Astrocyte (in vitro differentiated cells and primary cell): ENCODE results near the gene SPHK1. TPM values are rescaled to one million over a fixed set of nuclear protein-coding genes. Genes with fewer than 3 reads are reported as not detected.

Experiments used
- DNase-seq: peaks from one replicate; pipeline ENCODE4 v3.0.0-alpha.2; 2010; ENCODE audit warnings: low read depth
- FAIRE-seq: peaks from 2 replicates; lab custom pipeline; 2011; peaks lifted over from hg19 to GRCh38; lab: Jason Lieb, UNC
- H2AFZ ChIP-seq: 2 replicates; pipeline ENCODE4 v1.6.0; 2012; ENCODE audit warnings: low read depth, low read length, inconsistent platforms
- H3K27ac ChIP-seq: 2 replicates; pipeline ENCODE4 v1.5.1; 2011; ENCODE audit warnings: low read depth, low read length, inconsistent platforms
- H3K27me3 ChIP-seq: 2 replicates; pipeline ENCODE4 v1.6.0; 2011; ENCODE audit warnings: low read length, inconsistent platforms; ENCODE audit not compliant: insufficient read depth
- H3K36me3 ChIP-seq: 2 replicates; pipeline ENCODE4 v1.5.1; 2011; ENCODE audit warnings: low read length, inconsistent platforms; ENCODE audit not compliant: insufficient read depth
- H3K4me1 ChIP-seq: 2 replicates; pipeline ENCODE4 v1.5.1; 2011; ENCODE audit warnings: low read length, inconsistent platforms; ENCODE audit not compliant: insufficient read depth
- H3K4me2 ChIP-seq: 2 replicates; pipeline ENCODE4 v1.6.0; 2012; ENCODE audit warnings: low read length, inconsistent platforms
- H3K4me3 ChIP-seq: 2 replicates; pipeline ENCODE4 v1.5.1; 2011; ENCODE audit warnings: low read depth, mild to moderate bottlenecking, low read length, inconsistent platforms; ENCODE audit not compliant: insufficient read depth
- H3K79me2 ChIP-seq: 2 replicates; pipeline ENCODE4 v1.6.0; 2012; ENCODE audit warnings: mild to moderate bottlenecking, low read length, inconsistent platforms; ENCODE audit not compliant: insufficient read depth
- H3K9ac ChIP-seq: 2 replicates; pipeline ENCODE4 v1.6.0; 2012; ENCODE audit warnings: mild to moderate bottlenecking, low read length, inconsistent platforms
- H3K9me3 ChIP-seq: 2 replicates; pipeline ENCODE4 v1.5.1; 2012; ENCODE audit warnings: low read depth, mild to moderate bottlenecking, low read length, inconsistent platforms; ENCODE audit not compliant: insufficient read depth
- H4K20me1 ChIP-seq: 2 replicates; pipeline ENCODE4 v1.6.0; 2012; ENCODE audit warnings: low read length, inconsistent platforms; ENCODE audit not compliant: insufficient read depth
- H3K27ac Mint-ChIP-seq: one replicate; pipeline ENCODE4 v1.8.0; 2021; ENCODE audit warnings: mild to moderate bottlenecking, mixed read lengths; ENCODE audit not compliant: unreplicated experiment
- H3K27me3 Mint-ChIP-seq: one replicate; pipeline ENCODE4 v1.8.0; 2021; ENCODE audit warnings: low read depth, mixed read lengths; ENCODE audit not compliant: unreplicated experiment
- H3K36me3 Mint-ChIP-seq: one replicate; pipeline ENCODE4 v1.8.0; 2021; ENCODE audit warnings: low read depth, mixed read lengths; ENCODE audit not compliant: unreplicated experiment
- H3K4me1 Mint-ChIP-seq: one replicate; pipeline ENCODE4 v1.8.0; 2021; ENCODE audit warnings: low read depth, mixed read lengths; ENCODE audit not compliant: unreplicated experiment
- H3K4me3 Mint-ChIP-seq: one replicate; pipeline ENCODE4 v1.8.0; 2021; ENCODE audit warnings: mild to moderate bottlenecking, moderate library complexity, mixed read lengths; ENCODE audit not compliant: unreplicated experiment
- H3K9me3 Mint-ChIP-seq: one replicate; pipeline ENCODE4 v1.8.0; 2021; ENCODE audit warnings: mild to moderate bottlenecking, mixed read lengths; ENCODE audit not compliant: unreplicated experiment
- CTCF ChIP-seq: IDR thresholded peaks from 2 replicates; pipeline ENCODE4 v1.5.1; 2011; ENCODE audit warnings: low read depth, mild to moderate bottlenecking, inconsistent platforms, low read length, moderate library complexity; ENCODE audit not compliant: insufficient read depth
- EZH2 ChIP-seq: IDR thresholded peaks from 2 replicates; pipeline ENCODE4 v1.6.1; 2012; ENCODE audit warnings: mild to moderate bottlenecking, low read length, inconsistent platforms; ENCODE audit not compliant: insufficient read depth
- total RNA-seq: library from RNA; stranded (reverse); gene quantifications from 2 replicates; pipeline ENCODE4 v1.2.1, GENCODE V29; 2021

The SPHK1 gene
- total RNA-seq, 1 donor from 2014 or later, result 34.8 TPM

GRCh38 chr17:76384987-76385891 lies 830 bp downstream of the SPHK1 start:
- peak overlapping the region; percentile 78 for H3K4me3 Mint-ChIP-seq
- no peak for FAIRE-seq

GRCh38 chr17:76385892-76386786 lies 1.7 kb downstream of the SPHK1 start:
- FAIRE-seq (no peak), DNase-seq (peak; percentile 62)
- peak overlapping the region; percentile 99 for H3K9ac ChIP-seq
- peak overlapping the region; percentile 78 for H3K4me3 Mint-ChIP-seq
- peak overlapping the region; percentile 88 for H3K27ac Mint-ChIP-seq
- H2AFZ ChIP-seq, result no peak overlapping the region
- peaks cover 5% of the 10 kb centered on the region for H3K36me3 Mint-ChIP-seq
- H3K27me3 ChIP-seq, result no peaks in the 10 kb centered on the region
- no peaks in the 10 kb centered on the region for H3K27me3 Mint-ChIP-seq
- H3K36me3 ChIP-seq, result peaks cover 23% of the 10 kb centered on the region
- peaks cover 64% of the 10 kb centered on the region for H3K79me2 ChIP-seq
- peaks cover 43% of the 10 kb centered on the region for H3K4me1 ChIP-seq
- TF ChIP-seq CTCF (peak; percentile 65), EZH2 (no peak)
- H4K20me1 ChIP-seq, result peaks cover 50% of the 10 kb centered on the region
- no peaks in the 10 kb centered on the region for H3K9me3 Mint-ChIP-seq
- no peaks in the 10 kb centered on the region for H3K9me3 ChIP-seq
- peak overlapping the region; percentile 99 for H3K27ac ChIP-seq
- H3K4me1 Mint-ChIP-seq, result peaks cover 8% of the 10 kb centered on the region
- peak overlapping the region; percentile 86 for H3K4me2 ChIP-seq
- H3K4me3 ChIP-seq, result peak overlapping the region; percentile 86

More at GRCh38 chr17:76384987-76385891, 830 bp downstream of the SPHK1 start:
- H3K4me1 Mint-ChIP-seq, result peaks cover 8% of the 10 kb centered on the region
- Histone ChIP-seq H3K27me3 (no peaks in the 10 kb centered on the region), H3K79me2 (peaks cover 68% of the 10 kb centered on the region), H4K20me1 (peaks cover 45% of the 10 kb centered on the region), H3K4me2 (peak overlapping the region; percentile 86), H3K36me3 (peaks cover 20% of the 10 kb centered on the region), H3K4me3 (peak overlapping the region; percentile 86), H3K9ac (peak overlapping the region; percentile 99), H3K4me1 (peaks cover 44% of the 10 kb centered on the region), H2AFZ (peak overlapping the region; percentile 63), H3K27ac (peak overlapping the region; percentile 99), H3K9me3 (no peaks in the 10 kb centered on the region)
- H3K36me3 Mint-ChIP-seq, result peaks cover 2% of the 10 kb centered on the region
- peak overlapping the region; percentile 34 for H3K27ac Mint-ChIP-seq
- peak; percentile 55 for DNase-seq
- no peaks in the 10 kb centered on the region for H3K27me3 Mint-ChIP-seq
- TF ChIP-seq CTCF (no peak), EZH2 (no peak)
- H3K9me3 Mint-ChIP-seq, result no peaks in the 10 kb centered on the region
